ENCODE measurements around the gene ZNHIT3.
"Not testable (repeated sequence)": the region's sequence is repeated elsewhere in the genome, so short reads cannot be mapped to it uniquely, and the experiment has no call there.

The ZNHIT3 gene

GRCh38 chr17:36469733-36470132, 16.7 kb upstream of the ZNHIT3 start:
- FAIRE-seq (no peak), DNase-seq (ENCODE audit: insufficient read length, low spot score) (no peak)
- no peak for TF ChIP-seq POLR2A (IDR thresholded peaks at IDR 0.05; ENCODE audit: low read depth, low read length)

- FAIRE-seq = no peak
- no peak for TF ChIP-seq POLR2A (IDR thresholded peaks at IDR 0.05; ENCODE audit: low read depth, low read length)
- no peak for DNase-seq (ENCODE audit: insufficient read length, low spot score)
These were observed 16.0 kb upstream of the ZNHIT3 start for GRCh38 chr17:36470499-36470898.

GRCh38 chr17:36474571-36474970, 11.9 kb upstream of the ZNHIT3 start:
- no peak for TF ChIP-seq POLR2A (IDR thresholded peaks at IDR 0.05; ENCODE audit: low read depth, low read length)
- no peak for FAIRE-seq

GRCh38 chr17:36475346-36475970, 11.0 kb upstream of the ZNHIT3 start:
- DNase-seq (ENCODE audit: insufficient read length, low spot score) (no peak), FAIRE-seq (no peak)
- no peak for TF ChIP-seq POLR2A (IDR thresholded peaks at IDR 0.05; ENCODE audit: low read depth, low read length)

More at GRCh38 chr17:36474571-36474970, 11.9 kb upstream of the ZNHIT3 start:
- no peak for DNase-seq (ENCODE audit: insufficient read length, low spot score)

GRCh38 chr17:36481829-36482228, 4.7 kb upstream of the ZNHIT3 start:
- FAIRE-seq = no peak
- TF ChIP-seq POLR2A (IDR thresholded peaks at IDR 0.05; ENCODE audit: low read depth, low read length) = no peak
- no peak for DNase-seq (ENCODE audit: insufficient read length, low spot score)

GRCh38 chr17:36482611-36483504, 3.6 kb upstream of the ZNHIT3 start:
- no peak for TF ChIP-seq POLR2A (IDR thresholded peaks at IDR 0.05; ENCODE audit: low read depth, low read length)
- DNase-seq (ENCODE audit: insufficient read length, low spot score) = peak; percentile 84
- no peak for FAIRE-seq

- not testable (repeated sequence) for DNase-seq (ENCODE audit: insufficient read length, low spot score); FAIRE-seq
These were observed 2.5 kb upstream of the ZNHIT3 start for GRCh38 chr17:36484021-36484420.

GRCh38 chr17:36485027-36485426, 1.5 kb upstream of the ZNHIT3 start:
- no peak for FAIRE-seq
- no peak for TF ChIP-seq POLR2A (IDR thresholded peaks at IDR 0.05; ENCODE audit: low read depth, low read length)
- DNase-seq (ENCODE audit: insufficient read length, low spot score) = no peak

- no peak for FAIRE-seq
These were observed 677 bp upstream of the ZNHIT3 start for GRCh38 chr17:36485805-36486203.

GRCh38 chr17:36493956-36494355, 7.5 kb downstream of the ZNHIT3 start:
- TF ChIP-seq POLR2A (IDR thresholded peaks at IDR 0.05; ENCODE audit: low read depth, low read length) = no peak
- DNase-seq (ENCODE audit: insufficient read length, low spot score) (no peak), FAIRE-seq (no peak)

More at GRCh38 chr17:36485805-36486203, 677 bp upstream of the ZNHIT3 start:
- TF ChIP-seq POLR2A (IDR thresholded peaks at IDR 0.05; ENCODE audit: low read depth, low read length) = no peak
- no peak for DNase-seq (ENCODE audit: insufficient read length, low spot score)

- FAIRE-seq (no peak), DNase-seq (ENCODE audit: insufficient read length, low spot score) (no peak)
- no peak for TF ChIP-seq POLR2A (IDR thresholded peaks at IDR 0.05; ENCODE audit: low read depth, low read length)
These were observed 8.2 kb downstream of the ZNHIT3 start for GRCh38 chr17:36494674-36495073.

- TF ChIP-seq POLR2A (IDR thresholded peaks at IDR 0.05; ENCODE audit: low read depth, low read length) = no peak
- DNase-seq (ENCODE audit: insufficient read length, low spot score) (no peak), FAIRE-seq (no peak)
These were observed 8.6 kb downstream of the ZNHIT3 start for GRCh38 chr17:36495076-36495578.

GRCh38 chr17:36496018-36496789, 9.7 kb downstream of the ZNHIT3 start:
- no peak for TF ChIP-seq POLR2A (IDR thresholded peaks at IDR 0.05; ENCODE audit: low read depth, low read length)
- DNase-seq (ENCODE audit: insufficient read length, low spot score) (no peak), FAIRE-seq (no peak)

- DNase-seq (ENCODE audit: insufficient read length, low spot score) = no peak
- TF ChIP-seq POLR2A (IDR thresholded peaks at IDR 0.05; ENCODE audit: low read depth, low read length) = no peak
- no peak for FAIRE-seq
These were observed 11.7 kb downstream of the ZNHIT3 start for GRCh38 chr17:36498155-36498554.
